ENCODE data around the gene RYR3.

- TF ChIP-seq CTCF (optimal IDR thresholded peaks at IDR 0.05 in 1 of 3, IDR thresholded peaks at IDR 0.05 in 1 of 3, conservative IDR thresholded peaks at IDR 0.05 in 1 of 3; ENCODE audit: extremely low read depth in 1 of 3, insufficient read depth in 2 of 3, low read length in 3 of 3): no peak
- no peak for TF ChIP-seq EZH2 (IDR thresholded peaks at IDR 0.05; ENCODE audit: low read length)
These were observed 215.8 kb downstream of the RYR3 start for GRCh38 chr15:33526532-33526931.
